CD4-positive, alpha-beta T cell treated with Interleukin-15 for 4 hours (primary cell): ENCODE results near the gene ITGA2.

Source experiments
- DNase-seq: peaks from one replicate; pipeline ENCODE4 v3.0.0-alpha.2; 2020; ENCODE audit warnings: low spot score

ITGA2 gene

DNA sequence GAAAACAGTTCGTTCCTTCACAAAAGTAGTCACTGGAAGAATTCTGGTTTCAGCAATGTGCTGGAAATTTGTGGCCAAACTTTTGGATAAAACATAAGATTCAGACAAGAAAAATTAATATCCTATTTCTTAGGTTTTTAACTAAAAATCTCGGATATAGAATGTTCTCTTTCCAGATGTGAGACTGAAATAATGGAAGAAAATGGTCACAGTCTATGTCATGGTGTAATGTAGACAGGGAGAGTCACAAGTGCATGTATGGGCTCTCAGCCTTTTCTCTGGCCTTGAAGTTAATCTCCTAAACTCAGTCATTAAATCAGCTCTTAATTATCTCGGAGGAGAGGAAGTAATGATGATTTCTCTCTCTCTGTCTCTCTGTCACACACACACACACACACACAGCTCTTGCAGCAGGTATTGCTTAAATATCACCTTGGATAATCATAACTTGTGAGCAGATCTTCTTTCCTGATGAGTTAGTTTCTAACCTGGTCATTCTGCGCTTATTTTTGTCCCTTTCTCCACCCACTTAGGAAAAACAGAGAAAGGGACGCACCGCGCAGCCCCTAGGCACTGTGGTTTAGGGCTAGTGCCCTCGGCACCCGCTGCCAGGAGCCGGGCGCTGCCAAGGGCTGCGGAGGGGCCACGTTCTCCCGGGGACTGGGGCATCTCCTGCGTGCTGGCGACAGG, 672 bp upstream of the ITGA2 start:
- DNase-seq, result peak; percentile 2

DNA sequence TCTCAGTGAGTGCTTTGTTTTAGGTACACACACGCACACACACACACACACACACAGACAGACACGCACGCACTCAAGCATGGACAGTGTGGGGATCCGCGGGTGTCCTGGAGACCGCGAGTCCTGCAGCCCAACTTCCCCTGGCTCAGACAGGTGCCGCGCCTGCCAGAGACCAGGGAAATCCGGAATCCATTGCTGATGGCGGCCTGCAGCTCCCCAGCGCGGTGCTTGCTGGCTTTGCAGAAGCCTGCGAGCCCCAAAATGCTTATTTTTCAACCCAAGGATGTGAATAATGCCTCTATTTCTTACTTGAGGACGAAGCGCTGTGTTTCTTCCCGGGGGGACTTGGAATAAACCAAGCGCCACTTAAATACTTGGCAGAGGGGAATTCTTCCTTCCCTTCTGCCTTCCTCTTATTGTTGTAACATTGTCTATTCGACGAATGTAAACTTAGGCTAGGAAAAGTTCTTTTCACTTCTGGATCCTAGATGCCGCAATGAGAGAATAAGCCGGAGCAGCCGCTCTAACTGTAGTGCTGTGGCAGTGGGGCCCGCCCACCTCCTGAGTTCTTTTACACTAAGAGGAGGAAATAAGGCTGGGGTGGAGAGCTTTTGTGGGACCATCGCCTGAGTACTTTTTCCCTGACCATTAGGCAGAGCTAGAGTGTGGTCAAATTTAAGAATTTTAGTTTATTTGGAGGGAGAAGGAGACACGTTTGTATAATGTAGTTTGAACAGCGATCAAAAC, 802 bp downstream of the ITGA2 start:
- DNase-seq, result peak; percentile 25

DNA sequence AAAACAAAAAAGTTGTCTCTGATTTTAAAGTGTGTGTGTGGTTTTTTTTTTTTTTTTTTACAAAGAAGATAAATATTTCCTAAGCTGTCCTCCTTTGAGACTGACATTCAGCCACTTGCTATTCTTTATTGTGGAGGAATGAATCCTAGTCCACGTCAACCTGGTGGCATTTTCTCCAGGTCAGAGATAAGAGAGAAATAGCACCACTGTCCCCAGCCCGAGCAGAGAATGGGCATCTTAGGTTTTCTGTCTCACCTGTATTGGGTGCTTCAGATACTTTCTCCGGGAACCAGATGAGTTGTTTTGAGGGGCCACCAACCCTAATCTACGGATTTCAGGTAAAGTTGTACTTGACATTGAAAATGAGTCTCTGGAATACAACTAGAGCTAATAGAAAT, 1.4 kb downstream of the ITGA2 start:
- no peak for DNase-seq

DNA sequence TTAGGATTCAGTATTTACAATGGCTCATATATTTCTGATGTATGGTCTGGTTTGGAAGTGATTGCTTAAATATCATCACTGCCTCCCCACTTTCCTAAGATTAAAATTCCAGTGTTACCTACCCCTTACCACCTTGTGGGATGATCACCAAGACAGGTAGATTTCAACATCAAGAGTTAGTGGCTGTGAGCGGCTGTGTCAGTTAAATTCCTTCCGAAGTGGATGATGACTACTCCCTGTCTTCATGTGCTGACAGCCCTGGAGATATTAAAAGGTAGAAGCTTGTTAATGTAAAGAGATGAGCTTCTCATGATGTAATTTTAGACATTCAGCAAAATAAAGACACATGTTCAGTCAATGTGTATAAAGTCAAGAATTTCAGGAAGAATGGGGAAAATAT, 4.2 kb downstream of the ITGA2 start:
- DNase-seq, result no peak

DNA sequence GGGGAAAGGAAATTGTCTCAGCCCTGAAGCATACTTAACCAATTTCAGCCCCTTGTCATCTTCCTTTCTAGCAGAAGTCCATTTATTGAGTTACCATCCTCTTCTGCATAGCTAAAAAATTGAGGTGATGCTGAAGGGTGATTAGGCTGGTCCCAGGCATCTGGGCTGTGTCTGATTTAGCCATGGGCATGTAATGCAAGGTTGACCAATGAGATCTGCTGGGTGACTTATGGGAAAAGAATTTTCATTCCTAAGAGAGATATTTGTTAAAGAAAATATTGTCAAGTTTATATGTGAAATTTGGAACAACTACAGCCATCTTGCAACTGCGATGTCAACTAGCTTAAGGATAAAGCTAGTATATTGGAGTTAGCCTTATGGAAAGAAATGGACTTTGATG, 5.1 kb downstream of the ITGA2 start:
- DNase-seq, result no peak

DNA sequence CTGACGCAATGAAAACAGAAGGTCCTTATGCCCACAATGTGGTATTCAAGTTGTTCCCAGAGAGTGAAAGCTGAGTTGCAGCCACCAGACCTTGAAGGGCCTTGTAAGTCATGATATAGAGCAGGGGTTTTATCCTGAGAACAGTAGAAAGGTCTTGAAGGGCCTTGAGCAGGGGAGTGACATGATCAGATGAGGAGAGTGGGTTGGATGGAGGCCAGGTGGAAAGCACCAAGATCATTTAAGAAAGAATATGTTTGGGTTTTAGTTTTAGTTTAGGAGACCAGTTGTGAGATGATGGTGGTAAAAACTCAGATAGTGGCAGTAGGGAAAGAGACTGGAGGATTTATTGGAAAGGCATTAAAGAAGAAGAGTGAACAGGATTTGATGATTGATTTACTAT, 5.9 kb downstream of the ITGA2 start:
- DNase-seq, result no peak

DNA sequence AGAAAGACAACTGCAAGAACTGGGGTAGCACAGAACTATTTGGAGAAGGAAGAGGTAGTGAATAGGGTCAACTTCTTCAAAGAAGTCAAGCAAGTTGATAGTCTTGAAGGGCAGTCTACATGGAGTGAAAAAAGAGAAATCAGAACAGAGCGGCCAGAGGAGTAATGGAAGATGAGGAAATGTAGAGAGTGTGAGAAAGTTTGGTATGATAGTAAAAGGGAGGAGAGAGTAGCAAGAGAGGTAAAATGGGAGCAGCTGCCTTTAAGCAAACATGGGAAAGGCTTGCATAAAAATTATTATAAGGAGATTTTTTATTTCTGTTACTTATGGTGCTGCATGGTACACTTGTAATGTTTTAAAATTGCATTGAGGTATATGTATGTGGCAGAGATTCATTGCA, 6.8 kb downstream of the ITGA2 start:
- DNase-seq, result no peak

DNA sequence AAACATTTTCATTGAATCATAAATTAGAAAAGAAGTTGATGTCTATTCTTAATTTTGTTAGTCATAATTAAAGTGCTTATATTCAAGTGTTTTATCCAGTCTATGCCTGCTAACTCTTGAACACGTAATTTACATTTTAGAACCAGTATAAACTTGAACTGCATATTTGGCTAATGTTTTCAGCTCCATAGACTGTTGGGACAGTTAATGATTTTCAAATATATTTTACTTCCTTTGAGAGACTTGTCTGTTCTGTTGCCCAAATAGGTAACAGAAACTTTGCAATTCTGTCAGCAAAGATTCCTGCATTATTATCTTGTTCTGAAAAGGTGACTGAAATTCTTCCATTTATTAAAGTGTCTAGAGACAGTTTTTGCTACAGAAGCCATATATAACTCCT, 7.8 kb downstream of the ITGA2 start:
- no peak for DNase-seq

DNA sequence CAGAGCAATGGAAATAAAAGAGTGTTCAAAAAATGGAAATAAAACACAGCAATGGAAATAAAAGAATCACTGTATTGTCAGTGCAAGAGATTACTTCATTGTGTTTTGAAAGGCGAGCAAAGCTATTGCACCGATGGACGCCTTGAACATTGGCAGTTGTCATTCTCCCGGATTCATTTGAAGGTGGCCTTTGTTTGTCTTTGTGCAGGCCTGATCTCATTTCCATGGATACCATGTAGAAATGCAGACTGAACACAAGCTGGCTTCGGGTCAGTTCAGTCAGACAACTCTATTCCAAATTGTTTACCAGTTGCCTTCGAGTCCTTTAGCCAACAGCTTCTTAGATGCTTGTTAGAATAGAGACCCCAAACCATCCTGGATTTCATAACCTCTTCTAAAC, 8.3 kb downstream of the ITGA2 start:
- no peak for DNase-seq

DNA sequence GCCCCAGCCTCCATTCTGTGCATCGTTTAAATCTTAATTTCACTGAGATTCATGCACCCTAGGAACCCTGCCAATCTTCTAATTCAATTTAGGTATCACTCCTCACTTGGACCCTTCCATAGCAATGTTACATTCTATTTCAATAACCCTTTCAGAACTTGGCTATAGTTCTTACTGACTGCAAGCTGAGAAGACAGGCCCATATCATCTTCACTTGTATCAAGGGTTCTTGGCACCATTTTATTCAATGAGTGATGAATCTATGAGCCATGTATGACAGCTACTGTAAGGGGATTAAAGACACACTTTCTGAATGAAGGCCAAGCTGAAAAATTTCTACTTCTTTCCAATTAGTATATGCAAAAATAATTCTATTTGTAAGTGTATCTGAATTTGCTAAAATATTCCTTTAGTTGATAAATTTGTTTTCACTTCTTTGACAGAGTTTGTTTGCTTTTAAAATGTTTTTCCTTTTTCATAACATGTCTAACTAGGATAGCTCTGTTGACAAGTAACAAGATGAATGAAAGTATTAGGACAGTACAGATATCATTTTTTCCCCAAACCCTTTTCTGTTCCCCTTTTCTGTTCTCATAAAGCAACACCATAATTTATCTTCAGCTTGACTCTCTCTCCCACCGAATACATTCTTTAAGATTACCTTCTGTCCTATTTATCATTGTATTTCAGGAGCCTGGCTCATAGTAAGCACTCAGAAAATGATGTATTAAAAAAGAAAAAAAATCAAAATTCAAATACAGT, 9.6 kb downstream of the ITGA2 start:
- DNase-seq, result no peak

DNA sequence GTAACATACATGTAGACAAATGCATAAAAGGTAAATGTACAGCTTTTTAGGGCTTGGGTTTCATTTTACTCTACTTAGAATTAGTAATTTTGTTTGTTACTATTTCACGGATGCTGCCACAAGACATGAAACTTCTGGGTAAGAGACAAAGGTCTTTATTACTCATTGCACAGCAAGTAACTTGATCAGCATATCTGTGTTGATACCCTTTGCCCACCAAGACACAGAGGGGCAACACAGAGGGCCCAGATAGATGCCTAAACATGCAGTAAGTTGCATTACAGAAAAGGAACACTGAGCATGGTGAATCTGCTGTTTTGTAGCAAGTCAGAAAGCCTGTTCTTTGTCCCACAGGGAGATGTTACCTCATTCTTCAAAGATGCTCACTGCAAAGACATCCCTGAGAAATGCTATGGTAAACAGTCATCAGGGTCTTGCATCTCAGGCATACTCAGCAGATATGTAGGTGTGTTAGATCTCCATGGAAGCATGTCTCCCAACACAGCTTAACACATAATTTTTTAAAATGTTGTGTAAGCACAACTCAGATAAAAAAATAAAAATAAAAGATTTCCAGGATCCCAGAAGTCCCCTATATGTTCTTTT, 10.3 kb downstream of the ITGA2 start:
- no peak for DNase-seq

DNA sequence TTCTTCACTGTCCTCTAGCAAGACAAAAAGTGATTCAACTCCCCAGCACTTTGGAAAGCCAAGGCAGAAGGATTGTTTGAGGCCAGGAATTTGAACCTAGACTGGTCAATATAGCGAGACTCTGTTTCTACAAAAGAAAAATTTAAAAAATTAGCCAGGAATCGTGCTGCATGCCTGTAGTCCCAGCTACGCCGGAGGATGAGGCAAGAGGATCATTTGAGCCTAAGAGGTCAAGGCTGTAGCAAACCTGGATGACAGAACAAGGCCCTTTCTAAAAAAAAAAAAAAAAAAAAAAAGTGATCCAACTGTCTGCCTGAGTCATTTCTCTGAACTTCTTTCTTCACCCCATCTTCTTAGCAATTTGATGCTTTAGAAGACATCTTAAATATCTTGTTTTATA, 12.4 kb downstream of the ITGA2 start:
- no peak for DNase-seq

DNA sequence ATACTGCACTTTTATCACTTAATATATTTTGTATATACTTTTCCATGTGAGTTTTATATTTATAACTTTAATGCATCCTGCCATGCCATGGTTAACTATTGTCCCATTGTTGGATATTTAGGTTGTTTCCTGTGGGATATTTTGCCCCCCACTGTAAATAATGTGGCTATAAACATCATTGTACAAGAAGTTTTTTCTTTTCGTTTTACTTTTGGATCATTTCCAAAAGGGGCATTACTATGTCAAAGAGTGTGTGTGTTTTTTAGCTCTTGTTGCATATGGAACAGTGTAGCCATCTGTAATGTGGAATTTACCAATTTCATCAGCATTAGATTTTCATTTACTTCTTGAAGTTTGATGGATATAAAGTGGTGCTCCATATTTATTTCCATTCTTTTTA, 13.3 kb downstream of the ITGA2 start:
- DNase-seq, result no peak

DNA sequence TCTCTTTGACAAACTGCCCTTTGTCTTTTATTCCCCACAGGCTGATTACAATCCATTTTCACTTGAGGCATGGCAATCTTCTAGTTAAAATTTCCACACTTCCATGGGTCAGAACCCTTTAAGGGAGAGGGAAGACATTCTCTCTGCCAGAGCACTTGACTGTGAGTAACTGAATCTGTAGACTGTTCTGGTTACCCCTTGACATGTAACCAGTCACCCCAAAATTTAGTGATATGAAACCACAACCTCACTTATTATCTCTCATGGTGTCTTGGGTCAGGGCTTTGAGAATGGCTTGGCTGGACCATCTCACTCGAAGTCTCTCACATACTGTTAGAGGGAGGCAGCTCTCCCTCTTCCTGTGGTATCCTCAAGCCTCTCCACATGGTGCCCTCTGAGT, 14.0 kb downstream of the ITGA2 start:
- DNase-seq, result no peak

DNA sequence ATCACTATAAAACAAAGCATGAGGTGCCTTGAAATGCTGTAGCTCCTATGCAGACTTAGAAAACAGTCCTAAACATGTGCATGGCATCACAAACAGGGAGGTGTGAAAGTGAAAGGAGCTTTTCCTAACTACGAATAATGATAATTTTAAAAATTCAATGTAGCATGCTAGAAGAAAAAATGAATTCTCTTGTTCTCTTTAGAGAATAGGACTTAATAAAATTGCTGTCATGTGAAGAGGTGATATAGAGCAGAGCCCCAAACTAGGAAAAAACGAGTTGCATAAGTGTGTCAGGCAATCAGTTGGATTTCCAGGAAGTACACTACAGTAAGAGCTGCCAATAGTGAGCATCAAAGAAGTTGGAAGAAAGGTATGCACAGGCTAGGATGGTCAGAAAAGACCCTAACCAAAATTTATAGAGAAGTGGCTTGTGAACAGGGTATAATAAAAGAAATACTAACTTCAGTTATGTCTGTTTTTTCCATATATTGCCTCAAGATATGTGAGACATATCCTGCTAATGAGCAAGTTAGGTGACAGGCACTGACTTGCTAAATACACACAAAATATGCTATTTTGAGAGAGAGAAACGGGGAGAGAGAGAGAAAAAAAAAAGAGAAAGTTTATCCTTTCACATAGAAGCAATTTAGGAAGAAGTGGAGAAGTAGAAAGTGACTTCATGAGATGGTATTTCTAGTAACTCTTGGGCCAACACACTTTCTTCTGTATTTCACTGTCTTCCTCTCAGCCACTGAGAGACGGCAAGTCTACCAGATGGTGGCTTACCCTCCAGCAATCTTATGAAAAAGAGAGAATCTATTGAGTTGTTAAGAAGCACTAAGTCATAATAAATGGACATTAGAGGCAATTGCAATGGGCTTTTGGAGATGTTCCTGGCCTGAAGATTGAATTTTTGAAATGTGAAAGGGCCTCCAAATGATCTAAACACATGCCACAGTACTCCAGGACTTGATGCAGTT, 18.0 kb downstream of the ITGA2 start:
- no peak for DNase-seq

DNA sequence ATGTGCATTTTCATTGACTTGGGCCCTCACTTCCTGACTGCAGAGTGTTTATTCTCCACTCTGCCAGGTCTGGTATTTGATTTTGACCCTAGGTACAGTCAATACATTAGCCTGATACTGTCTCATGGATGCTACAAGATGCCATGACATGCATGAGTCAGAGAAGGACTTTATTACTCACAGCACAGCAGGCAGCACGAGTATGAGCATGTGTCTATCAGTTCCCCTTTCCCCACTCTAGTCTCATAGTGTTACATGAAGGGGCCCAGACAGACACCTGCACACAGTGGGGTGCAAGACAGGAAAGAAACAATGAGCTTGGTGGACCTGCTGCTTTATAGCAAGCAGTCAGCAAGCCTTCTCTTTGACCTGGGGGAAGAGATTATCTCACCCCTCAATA, 19.6 kb downstream of the ITGA2 start:
- peak; percentile 7 for DNase-seq

DNA sequence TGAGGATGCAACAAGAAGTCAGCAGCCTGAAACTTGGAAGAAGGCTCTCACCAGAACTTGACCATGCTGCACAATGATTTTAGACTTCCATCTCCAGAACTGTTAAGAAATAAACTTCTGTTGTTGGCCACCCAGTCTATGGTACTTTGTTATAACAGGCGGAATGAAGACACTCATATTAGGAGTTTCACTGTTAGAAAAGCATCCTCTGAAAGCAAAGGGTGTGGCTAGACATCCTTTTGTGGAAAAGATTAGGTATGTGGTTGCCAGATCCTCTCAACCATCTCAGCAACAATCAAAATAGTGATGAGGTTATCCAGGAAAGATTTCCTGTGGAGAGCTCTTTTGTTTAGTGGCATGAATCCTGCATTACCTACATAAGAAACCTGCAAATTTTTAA, 20.7 kb downstream of the ITGA2 start:
- no peak for DNase-seq

DNA sequence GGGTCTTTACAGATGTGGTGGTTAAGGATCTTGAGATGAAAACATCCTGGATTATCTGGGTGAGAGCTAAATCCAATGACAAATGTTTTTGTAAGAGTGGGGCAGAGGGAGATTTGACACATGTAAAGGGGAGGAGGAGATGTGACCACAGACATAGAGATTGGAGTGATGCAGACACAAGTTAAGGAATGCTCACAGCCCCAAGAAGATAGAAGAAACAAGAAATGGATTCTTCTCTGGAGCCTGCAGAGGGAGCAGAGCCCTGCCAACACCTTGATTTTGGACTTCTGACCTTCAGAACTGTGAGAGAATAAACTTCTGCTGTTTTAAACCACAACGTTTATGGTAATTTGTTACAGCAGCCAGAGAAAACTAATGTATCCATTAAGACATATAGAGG, 21.7 kb downstream of the ITGA2 start:
- no peak for DNase-seq

DNA sequence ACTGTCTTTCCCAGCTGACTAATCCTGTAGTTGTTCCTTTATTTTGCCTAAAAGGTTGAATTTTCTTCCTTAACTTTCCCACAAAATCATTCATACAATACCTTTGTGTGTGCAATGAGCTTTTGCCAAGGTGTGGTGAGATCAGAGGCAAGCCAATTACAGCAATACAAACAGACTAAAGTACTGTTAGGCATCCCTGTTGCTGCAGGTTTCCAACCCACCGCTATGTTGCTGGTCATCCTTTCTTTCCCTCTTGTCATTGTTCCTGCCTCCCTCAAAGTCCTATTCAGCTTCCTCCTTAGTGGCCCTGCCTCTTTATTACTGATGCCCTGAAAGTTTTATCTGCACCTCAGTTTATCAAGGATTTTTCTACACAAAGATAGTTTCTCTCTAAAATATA, 22.1 kb downstream of the ITGA2 start:
- no peak for DNase-seq

DNA sequence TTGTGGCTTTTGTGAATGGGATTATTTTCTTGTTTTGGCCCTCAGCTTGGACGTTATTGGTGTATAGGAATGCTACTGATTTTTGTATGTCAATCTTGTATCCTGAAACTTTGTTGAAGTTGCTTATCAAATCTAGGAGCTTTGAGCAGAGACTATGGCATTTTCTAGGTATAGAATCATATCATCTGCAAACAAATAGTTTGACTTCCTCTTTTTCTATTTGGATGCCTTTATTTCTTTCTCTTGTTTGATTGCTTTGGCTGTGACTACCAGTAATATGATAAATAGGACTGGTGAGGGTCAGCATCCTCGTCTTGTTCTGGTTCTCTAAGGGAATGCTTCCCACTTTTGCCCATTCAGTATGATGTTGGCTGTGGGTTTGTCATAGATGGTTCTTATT, 24.7 kb downstream of the ITGA2 start:
- DNase-seq, result no peak

DNA sequence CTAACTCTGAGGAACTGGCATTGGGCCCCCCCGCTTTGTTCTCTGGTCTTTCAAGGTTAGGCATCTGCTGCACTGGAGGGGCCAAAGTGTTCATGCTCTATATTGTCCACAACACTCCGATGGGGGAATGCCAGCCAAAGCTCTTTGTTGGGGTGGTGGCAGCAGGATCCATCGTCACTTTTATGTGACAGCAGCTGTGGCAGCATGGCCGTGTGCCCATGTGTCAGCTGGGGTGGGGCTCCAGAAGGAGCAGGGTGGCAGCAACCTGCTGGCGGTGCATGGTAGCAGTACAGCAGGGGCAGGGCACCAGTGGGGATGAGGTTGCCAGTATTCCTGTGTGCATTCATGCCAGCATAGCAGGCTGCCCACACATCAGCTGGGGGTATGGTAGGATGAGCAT, 28.2 kb downstream of the ITGA2 start:
- DNase-seq, result no peak
